ENCODE measurements around the gene SPRR1B.

GRCh38 chr1:152995842-152996241, 35.2 kb upstream of the SPRR1B start:
- TF ChIP-seq, protein P1, sequence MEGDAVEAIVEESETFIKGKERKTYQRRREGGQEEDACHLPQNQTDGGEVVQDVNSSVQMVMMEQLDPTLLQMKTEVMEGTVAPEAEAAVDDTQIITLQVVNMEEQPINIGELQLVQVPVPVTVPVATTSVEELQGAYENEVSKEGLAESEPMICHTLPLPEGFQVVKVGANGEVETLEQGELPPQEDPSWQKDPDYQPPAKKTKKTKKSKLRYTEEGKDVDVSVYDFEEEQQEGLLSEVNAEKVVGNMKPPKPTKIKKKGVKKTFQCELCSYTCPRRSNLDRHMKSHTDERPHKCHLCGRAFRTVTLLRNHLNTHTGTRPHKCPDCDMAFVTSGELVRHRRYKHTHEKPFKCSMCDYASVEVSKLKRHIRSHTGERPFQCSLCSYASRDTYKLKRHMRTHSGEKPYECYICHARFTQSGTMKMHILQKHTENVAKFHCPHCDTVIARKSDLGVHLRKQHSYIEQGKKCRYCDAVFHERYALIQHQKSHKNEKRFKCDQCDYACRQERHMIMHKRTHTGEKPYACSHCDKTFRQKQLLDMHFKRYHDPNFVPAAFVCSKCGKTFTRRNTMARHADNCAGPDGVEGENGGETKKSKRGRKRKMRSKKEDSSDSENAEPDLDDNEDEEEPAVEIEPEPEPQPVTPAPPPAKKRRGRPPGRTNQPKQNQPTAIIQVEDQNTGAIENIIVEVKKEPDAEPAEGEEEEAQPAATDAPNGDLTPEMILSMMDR (IDR thresholded peaks at IDR 0.05), result no peak
- TF ChIP-seq POLR2A (IDR thresholded peaks at IDR 0.05), result no peak
